Stimulated activated CD4-positive, alpha-beta T cell treated with anti-CD3 and anti-CD28 coated beads, Interleukin-15, amount 100 ng/mL, for 1 hour (primary cell): ENCODE measurements around the gene VSTM2L.

Source experiments
- DNase-seq, 2 donors: peaks; one replicate each; pipeline ENCODE4 v3.0.0-alpha.2; 2020; ENCODE audit warnings: low read depth in 1 of 2, low spot score in 1 of 2

The VSTM2L gene

GRCh38 chr20:37878835-37879599 lies 23.9 kb upstream of the VSTM2L start:
- no peak for DNase-seq

- DNase-seq, result no peak
Observed at GRCh38 chr20:37879843-37880242, 23.1 kb upstream of the VSTM2L start.

- no peak for DNase-seq
Observed at GRCh38 chr20:37880726-37881591, 22.0 kb upstream of the VSTM2L start.

- DNase-seq, result no peak
Observed at GRCh38 chr20:37881601-37882343, 21.2 kb upstream of the VSTM2L start.

- no peak for DNase-seq
Observed at GRCh38 chr20:37882961-37883712, 19.8 kb upstream of the VSTM2L start.

- DNase-seq, result no peak
Observed at GRCh38 chr20:37885042-37885441, 17.9 kb upstream of the VSTM2L start.

- DNase-seq, result no peak
Observed at GRCh38 chr20:37885593-37886503, 17.1 kb upstream of the VSTM2L start.

GRCh38 chr20:37886851-37887297 lies 16.1 kb upstream of the VSTM2L start:
- DNase-seq, result no peak

- DNase-seq, result no peak
Observed at GRCh38 chr20:37888641-37889040, 14.3 kb upstream of the VSTM2L start.

- DNase-seq, result no peak
Observed at GRCh38 chr20:37890108-37890507, 12.8 kb upstream of the VSTM2L start.

GRCh38 chr20:37890643-37891042 lies 12.3 kb upstream of the VSTM2L start:
- DNase-seq, result no peak

GRCh38 chr20:37892001-37892400 lies 10.9 kb upstream of the VSTM2L start:
- DNase-seq, result no peak

GRCh38 chr20:37893566-37894241 lies 9.2 kb upstream of the VSTM2L start:
- DNase-seq, result no peak

- no peak for DNase-seq
Observed at GRCh38 chr20:37894454-37894853, 8.5 kb upstream of the VSTM2L start.

GRCh38 chr20:37895166-37895565 lies 7.8 kb upstream of the VSTM2L start:
- no peak for DNase-seq

GRCh38 chr20:37896932-37897548 lies 5.9 kb upstream of the VSTM2L start:
- no peak for DNase-seq

- no peak for DNase-seq
Observed at GRCh38 chr20:37898233-37899104, 4.5 kb upstream of the VSTM2L start.
